GM19240 (cell line): ENCODE measurements around the gene ERN1.

Source experiments
- DNase-seq: peaks from one replicate; pipeline ENCODE4 v3.0.0; 2011; ENCODE audit warnings: low spot score; ENCODE audit not compliant: insufficient read length

The ERN1 gene

DNA sequence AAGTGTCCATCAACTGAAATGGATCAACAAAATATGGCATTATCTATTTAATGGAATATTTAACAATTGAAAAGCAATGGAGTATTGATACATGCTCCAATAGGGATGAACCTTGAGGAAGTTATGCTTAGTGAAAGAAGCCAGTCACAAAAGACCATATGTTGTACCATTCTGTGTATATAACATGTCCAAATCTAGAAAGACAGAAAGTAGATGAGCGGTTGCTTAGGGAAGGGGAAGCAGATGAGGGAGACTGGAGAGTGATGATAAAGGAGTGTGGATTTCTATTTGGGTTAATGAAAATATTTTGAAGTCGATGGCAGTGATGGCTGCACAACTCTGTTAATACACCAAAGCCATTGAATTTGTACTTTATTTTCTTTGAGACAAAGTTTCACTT is 8.5 kb upstream of the ERN1 start:
- no peak for DNase-seq

DNA sequence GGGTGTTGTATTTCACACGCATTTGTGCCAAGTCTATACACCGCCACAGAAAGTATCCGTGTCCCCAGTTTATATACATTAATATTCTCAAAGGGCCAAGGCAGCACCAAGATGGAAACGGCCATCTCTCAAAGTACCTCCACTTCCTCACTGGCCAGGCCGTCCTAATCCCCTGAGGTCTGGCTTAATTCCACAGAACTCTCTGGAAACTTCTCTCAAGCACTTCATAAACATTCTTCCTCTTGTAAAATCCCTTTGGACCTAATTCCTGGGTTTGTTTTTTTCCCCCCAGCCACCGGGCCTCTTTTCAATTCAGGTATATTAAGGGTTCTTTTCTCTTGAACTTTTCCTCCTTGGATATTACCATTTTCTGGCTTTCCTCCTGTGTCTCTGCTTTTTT is 5.1 kb upstream of the ERN1 start:
- DNase-seq, result no peak

DNA sequence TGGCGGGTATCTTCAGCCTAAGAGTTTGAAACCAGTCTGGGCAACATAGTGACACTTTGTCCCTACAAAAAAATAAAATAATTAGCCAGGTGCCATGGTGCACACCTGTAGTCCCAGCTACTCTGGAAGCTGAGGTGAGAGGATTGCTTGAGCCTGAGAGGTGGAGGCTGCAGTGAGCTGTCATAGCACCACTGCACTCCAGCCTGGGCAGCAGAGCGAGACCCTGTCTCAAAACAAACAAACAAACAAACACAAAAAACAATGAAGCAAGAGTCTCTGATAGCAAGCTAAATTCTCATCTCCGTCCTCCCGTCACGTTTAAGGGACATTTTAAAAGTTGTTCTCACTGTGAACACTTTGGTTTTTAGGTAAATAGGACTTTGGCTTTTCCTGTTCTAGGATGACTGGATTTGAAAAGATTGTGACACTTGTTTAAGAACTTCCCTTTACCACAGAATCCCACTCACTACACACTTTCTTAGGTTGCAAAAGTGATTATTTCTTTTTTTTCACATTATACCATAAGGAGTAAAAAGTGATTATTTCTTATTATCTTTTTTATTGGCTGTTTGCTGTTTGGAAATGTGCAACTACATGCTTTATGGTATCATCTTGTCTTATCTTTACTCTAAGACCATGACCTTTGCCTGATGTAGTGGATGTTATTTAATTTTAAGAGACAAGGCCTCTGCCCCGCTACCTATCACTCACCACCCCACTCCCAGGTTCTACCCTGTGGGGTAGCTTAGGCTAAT is 4.4 kb upstream of the ERN1 start:
- DNase-seq, result no peak

DNA sequence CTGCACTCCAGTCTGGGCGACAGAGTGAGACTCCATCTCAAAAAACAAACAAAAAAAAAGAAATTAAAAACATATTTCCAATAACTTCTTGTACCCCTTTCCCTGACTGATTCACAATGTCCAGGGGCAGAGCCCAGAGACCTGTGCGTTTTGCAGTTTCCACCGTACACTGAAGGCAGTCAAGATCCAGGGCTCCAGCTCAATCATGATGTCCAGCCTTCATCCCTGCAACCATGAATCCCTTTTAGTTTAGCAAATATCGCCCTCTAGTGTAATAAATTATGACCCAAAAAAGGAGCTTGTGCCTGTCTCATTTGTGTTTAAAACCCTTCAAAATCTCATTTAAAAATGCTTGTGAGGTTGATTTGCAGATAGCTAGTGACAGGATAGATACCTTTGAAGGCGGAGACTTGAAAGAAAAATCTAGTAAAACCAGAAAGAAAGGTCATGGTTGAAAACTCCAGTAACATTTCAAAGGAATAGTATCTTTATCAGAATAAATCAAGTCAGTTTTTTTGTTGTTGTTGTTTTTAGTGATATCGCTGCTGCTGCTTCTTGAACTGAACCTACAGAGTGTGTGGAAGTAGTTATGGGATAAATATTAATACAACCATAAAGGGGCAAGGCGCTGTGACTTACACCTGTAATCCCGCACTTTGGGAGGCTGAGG is 3.7 kb upstream of the ERN1 start:
- no peak for DNase-seq

DNA sequence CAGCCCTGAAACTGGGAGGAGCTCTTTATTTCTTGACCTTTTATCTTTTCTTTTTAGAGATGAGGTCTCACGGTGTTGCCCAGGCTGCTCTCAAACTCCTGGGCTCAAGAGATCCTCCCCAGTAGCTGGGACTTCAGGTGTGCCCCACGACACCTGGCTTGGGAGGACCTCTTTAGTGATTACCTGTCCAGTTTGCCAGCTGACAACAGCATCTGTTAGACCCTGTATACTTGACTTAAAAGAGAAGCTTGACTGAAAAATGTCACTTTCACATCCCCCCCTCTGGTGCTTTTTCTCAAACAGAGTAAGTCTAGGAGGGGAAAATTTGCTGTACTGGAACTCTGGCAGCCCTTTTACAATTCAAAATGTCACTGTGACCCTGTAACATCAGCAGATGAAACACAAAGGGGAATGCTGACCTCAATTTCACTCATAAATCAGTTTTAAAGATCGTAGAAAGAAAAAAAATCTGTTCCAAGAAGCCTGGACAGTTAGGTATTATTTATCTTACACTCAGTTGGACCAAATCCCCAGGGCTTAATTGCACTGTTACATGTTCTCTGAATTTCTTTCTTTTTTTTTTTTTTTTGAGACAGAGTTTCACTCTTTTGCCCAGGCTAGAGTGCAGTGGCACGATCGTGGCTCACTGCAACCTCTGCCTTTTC is 1.8 kb upstream of the ERN1 start:
- DNase-seq, result no peak

DNA sequence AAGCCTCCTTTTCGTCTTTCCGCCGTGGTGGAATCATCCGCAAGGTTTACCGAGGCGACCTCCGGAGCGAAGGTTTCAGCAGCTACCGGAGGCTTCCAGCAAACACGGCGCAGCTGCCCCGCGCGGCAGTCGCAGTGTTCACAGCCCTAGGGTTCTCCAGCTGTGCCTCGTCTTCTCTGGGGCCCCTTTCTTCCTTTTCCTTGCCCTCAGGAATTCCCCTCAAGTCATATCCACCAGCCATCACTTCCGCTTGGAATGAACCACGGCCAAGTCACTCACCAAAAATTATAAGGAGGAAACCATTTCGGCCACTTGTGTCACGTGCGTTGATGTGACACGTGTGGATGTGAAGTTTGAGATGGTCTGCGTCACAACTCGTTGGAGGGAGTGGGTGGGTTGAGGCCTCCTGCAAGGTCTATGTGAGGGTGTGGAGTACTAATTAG is 636 bp upstream of the ERN1 start:
- DNase-seq, result no peak

DNA sequence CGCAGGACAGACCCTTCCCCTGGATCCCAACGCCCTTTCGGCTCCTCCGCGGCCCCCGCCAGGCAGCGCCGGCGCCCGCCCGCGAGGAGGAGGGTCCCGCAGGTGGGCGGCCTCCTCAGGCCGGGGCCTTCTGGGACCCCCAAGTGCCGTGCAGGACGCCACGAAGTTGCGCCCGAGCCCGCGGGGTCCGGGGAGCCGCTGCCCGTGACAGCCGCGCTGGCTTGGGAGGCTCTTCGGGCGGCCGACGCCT is 504 bp downstream of the ERN1 start:
- DNase-seq, result no peak

DNA sequence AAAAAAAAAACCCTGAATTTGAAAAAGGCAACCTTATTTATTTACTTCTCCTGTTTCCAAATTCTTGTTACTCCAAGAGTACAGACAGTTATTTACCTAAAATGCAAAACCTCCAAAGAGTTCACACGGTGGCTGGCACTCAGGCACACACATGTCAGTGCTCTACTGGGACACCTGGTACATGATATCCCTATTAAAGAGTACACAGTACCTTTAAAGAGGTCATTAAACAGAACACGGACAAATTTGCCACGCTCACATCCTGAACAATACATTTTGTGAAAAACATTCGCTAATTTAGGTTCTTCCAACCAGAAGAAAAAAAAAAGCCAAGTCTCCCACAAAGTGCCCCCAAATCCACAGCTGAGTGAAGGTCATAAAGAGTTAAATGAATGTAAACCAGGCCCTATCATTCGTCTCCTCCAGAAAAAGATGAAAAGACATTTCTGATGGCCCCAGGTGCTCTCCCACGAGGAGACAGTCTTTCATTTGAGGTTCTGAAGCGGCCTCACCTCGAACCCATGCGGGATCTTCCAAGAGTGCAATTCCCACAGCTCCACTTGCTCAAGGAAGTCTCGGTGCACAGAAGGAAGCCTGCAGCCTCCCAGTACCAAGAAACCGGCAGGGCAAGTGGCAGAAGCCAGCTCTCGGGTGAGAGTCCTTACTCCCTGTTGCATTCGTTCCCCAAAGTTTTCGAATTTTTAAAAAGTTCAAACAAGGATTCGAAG is 993 bp downstream of the ERN1 start:
- DNase-seq, result no peak

DNA sequence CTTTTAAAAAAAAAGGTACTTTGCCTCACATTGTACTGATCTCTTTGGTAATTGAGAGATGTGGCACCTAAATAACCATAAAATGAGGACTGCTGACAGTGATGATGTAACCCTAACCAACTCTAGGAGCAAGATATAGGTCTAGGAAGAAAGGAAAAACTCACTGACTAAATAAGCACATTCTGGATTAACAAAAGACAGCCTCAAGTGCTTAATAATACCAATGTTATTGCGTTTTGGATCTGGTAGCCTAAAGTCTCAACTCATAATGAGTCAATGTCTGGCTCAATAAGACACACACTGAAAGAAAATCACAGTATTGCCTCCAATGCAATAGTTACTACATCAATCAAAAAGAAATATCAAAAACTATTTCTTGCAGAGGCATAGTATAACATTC is 3.0 kb downstream of the ERN1 start:
- DNase-seq, result no peak

DNA sequence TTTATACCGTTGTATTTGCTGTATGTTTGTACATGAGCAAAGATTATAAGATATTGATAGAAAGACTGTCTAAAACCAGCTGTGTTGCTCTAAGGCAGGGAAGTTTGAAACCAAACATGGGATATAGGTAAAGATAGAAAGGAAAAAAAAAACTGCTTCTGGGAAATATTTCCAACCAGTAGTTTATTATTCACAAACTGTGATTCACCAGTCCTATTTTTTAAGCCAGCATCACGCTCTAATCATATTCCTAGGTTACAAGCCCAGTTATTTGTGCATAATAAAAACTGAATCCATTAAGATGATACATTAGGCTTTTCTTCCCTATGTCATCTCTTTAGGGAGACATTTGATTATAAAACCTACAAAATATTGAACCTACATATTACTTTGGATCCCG is 4.0 kb downstream of the ERN1 start:
- DNase-seq, result no peak

DNA sequence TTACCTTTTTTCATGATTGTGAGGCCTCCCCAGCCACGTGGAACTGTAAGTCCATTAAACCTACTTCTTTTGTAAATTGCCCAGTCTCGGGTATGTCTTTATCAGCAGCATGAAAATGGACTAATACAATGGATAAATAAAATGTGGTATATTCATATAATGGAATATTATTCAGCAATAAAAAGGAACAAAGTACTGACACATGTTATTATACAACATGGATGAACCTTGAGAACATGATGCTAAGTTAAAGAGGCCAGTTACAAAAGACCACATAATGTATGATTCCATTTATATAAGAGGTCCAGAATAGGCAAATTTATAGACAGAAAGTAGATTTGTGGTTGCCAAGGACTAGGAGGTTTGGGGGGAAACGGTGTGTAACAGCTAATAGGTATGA is 5.3 kb downstream of the ERN1 start:
- no peak for DNase-seq

DNA sequence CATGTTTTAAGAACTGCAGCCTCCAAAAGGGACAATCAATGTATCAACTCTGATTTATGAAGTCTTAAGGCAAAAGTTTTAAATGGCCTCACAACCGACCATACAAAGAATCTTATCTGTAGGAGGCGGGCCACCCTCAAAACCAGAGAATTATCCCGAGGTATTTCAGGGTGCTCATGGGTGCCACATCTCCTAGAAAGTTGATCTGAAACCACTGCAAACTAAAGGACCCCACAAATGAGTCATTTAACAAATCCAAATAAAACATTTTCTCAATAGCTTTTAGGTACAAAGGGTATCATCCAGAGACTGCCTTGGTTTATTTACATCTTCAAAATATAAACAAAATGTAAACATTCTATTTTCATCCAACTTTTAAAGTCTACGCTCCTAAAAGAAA is 6.8 kb downstream of the ERN1 start:
- DNase-seq, result no peak

DNA sequence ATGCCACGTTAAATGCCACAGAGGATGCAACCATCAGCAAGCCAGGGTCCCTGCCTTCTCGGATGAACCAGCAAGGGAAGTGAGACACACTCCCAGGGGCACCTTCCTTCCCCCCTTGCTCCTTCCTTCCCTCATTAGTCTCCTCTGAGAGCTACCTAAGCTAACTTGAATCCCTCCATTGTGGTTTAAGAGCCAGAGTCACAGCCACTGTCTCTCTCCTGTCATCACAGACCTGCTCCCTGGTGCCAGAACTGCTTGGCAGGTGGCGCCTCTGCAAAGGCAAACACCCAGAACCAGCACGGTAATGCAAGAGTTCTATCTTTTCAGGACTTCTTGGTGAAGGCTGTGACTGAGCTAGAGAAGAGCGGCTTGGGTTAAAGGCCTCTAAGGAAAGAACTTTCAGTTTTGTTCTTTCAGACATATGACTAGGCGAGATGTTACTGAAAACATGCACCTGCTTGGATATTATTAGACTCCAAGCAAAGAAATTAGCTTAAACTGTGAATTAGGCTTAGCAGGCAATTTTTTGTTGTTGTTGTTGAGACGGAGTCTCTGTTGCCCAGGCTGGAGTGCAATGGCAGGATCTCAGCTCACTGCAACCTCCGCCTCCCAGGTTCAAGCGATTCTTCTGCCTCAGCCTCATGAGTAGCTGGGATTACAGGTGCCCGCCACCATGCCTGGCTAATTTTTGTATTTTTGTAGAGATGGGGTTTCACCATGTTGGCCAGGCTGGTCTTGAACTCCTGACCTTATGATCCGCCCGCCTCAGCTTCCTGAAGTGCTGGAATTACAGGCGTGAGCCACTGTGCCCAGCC is 8.8 kb downstream of the ERN1 start:
- DNase-seq, result peak; percentile 53

DNA sequence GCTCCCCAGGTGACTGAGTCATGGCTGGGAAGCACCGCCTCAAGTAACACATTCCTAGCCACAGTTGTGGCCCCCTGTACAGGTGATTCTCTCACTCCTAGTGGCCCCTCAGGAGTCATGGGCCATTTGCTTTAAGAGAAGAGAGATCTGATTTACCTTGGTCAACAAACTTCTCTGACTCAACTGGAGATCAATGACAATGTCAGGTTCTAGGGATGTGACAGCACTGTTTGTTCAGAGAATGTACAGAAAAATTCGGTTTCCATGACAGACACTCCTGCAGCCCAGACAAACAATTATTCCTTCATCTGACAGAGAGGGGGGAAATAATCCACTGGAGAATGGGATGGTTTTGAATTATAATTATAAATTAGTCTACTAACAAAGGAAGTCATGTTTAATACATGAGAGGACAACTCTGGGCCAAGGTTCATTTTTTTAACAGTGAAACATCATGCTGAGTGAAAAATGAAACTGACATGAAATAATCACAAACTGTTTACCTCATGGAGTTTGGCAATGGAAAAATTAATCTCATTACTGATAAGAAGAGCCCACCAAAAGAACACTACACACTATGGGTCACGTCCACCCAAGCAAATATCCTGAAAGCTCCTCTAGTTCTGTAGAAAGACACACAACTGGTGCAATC is 9.7 kb downstream of the ERN1 start:
- no peak for DNase-seq

DNA sequence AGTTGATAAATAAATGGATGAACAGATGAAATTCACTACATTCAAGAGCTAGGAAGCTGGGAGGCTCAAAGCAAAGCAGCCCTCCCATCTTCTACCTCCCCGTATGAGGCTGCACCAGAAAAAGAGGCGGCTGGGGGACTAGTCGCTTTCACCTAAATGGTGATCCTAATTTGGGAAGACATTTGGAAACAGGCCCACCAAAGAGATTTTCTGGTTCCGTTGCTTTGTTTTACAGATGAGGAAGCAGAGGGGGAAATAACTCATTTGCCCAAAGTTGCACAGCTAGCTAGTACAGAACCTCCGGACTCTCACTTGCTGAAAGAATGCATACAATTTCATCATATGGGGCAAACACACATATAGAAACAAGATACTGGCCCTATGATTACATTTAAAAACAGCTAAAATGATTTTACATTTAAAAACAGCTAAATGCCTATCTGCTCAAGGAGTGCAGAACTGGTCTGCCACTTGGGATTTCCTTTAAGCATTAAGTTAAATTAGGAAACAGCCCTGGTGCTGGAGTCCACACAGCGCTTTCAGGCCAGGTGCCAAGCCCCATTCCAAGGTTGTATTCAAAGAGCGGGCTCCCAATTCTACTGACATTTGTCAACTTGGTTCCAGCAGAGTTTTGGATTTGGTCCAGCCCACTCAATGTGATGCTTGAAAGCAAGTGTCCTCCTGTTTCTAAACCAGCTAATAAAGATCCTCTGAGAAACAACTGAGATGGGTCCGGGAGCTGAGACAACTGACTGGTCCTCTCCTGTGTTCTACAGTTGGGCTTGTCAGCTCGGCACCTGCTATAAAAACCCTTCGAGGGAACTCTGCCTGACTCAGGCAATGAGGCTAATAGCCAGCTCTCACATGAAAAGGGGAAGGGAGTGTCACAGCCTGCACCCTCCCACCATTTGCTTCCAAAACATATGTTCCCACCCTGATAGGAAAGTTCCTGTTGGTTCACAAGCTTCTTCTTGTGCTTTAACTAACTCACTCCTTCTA is 11.7 kb downstream of the ERN1 start:
- DNase-seq, result no peak

DNA sequence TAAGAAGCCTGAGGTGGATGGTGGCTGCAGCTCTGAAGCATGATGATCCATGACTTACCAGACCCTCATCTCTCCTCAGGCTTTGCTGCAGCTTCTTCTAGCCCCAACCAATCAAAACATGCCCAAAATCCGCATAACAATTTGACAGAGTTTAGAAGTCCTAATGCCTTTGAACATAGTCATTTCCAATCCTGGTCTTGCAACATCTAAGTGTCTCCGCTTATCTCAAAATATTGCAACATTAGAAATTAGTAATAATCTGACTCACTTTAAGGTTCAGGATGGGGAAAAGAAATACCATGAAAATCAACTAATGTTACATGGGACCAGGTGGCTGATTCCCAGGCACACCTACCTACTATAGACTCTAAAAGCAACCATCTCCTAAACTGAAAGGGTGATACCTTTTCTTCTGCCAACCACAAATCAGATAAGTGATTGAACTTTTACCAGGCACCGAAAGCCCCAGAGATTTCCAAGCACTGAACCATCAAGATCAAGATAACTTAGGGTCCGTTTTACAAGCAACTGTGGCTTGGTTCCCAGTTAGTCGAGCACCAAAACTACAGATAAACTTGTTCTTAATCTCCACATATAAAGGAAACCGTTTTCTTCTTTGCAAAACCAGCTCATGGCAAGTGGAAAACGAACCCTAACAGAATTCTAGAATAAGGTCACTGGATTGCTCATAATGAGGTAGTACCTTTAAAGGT is 14.0 kb downstream of the ERN1 start:
- no peak for DNase-seq

DNA sequence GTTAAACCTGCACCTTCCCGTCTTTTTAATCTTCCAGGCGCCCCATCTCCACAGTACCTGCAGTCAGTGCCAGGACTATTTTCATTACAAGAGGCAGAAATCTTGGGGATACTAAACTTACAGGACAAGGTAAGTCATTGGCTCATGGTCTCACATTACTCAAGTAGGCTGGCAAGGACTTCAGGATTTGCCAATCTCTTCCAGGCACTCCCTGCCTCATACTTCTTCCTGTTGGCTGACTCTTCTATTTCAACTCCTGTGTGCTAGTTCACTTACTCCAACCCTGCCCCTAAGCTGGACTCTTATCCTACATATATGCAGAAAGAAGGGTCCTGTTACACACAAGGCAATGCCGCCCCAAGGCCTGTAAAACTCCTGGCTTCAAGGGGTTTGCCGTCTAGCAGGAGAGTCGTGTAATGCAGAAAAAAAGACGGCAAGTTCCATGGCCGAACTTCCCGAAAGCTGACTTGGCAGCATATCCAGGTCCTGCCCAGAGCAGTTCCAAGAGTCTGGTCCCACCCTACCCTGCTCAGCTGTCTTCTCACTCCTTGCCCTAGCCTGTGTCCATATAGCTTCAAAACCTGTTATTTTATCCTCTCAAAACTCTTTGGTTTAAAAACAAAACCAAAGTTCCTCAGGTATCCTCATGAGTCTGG is 14.8 kb downstream of the ERN1 start:
- DNase-seq, result no peak

DNA sequence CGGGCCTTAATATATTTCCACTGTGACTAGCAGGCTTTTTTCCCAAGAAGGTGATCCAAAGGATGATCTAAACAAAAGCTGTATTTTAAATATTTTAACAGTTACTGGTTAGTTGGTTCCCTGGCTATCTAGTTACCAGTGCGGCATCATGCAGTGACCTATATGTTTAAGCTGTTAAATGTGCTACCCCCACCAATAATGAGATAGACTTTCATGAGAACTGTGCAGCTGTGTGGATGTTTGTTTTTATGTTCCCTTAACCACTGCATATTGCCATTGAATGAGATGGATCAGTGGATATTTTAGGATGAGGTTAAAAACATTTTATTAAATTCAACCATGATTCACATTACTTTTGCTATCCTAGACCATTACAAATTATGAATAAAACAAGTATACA is 16.9 kb downstream of the ERN1 start:
- no peak for DNase-seq

DNA sequence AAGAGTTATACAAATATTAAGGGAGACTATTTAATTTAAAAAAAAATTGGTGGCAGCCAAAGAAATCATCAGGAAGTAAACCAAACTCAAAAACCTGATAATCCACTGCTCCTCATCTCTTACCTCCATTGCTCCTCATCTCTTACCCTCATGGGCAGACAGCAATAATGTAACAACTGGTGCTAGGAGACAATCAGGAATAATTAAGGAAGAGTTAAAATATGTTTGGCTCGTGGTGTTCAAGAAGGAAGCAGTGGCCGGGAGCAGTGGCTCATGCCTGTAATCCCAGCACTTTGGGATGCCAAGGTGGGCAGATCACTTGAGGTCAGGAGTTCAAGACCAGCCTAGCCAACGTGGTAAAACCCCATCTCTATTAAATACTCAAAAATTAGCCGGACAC is 18.1 kb downstream of the ERN1 start:
- DNase-seq, result no peak
